ENCODE measurements around the gene PTPN6. TPM values are rescaled to one million over a fixed set of nuclear protein-coding genes. Genes with fewer than 3 reads are reported as not detected.
A peak's percentile ranks its signal among the peaks of the same experiment; 100 is the strongest.

Gene PTPN6
- total RNA-seq, 1 donor from 2014 or later = 15.6 TPM

GRCh38 chr12:6916426-6917200 lies 34.5 kb upstream of the PTPN6 start:
- Mint-ChIP-seq H3K9me3 (no peaks in the 10 kb centered on the region), H3K4me1 (ENCODE audit: unreplicated experiment) (peaks cover 9% of the 10 kb centered on the region), H3K36me3 (peaks cover 7% of the 10 kb centered on the region), H3K27ac (no peak overlapping the region), H3K27me3 (peaks cover 48% of the 10 kb centered on the region), H3K4me3 (no peak overlapping the region)
- no peak for DNase-seq (ENCODE audit: extremely low spot score, unreplicated experiment)
- TF ChIP-seq CTCF (conservative IDR thresholded peaks at IDR 0.05) = no peak

- Mint-ChIP-seq H3K27me3 (peaks cover 40% of the 10 kb centered on the region), H3K27ac (no peak overlapping the region), H3K4me3 (no peak overlapping the region), H3K36me3 (peaks cover 7% of the 10 kb centered on the region), H3K4me1 (ENCODE audit: unreplicated experiment) (peaks cover 9% of the 10 kb centered on the region), H3K9me3 (no peaks in the 10 kb centered on the region)
- TF ChIP-seq CTCF (conservative IDR thresholded peaks at IDR 0.05) = no peak
- DNase-seq (ENCODE audit: extremely low spot score, unreplicated experiment) = no peak
These were observed 33.5 kb upstream of the PTPN6 start for GRCh38 chr12:6917491-6918231.

- Mint-ChIP-seq H3K27ac (no peak overlapping the region), H3K4me1 (ENCODE audit: unreplicated experiment) (peaks cover 12% of the 10 kb centered on the region), H3K36me3 (peaks cover 7% of the 10 kb centered on the region), H3K9me3 (no peaks in the 10 kb centered on the region), H3K27me3 (peaks cover 28% of the 10 kb centered on the region), H3K4me3 (no peak overlapping the region)
- no peak for DNase-seq (ENCODE audit: extremely low spot score, unreplicated experiment)
- no peak for TF ChIP-seq CTCF (conservative IDR thresholded peaks at IDR 0.05)
These were observed 31.6 kb upstream of the PTPN6 start for GRCh38 chr12:6919588-6919987.

GRCh38 chr12:6921539-6921938 lies 29.6 kb upstream of the PTPN6 start:
- no peak for TF ChIP-seq CTCF (conservative IDR thresholded peaks at IDR 0.05)
- Mint-ChIP-seq H3K4me3 (no peak overlapping the region), H3K4me1 (ENCODE audit: unreplicated experiment) (peaks cover 32% of the 10 kb centered on the region), H3K36me3 (peaks cover 7% of the 10 kb centered on the region), H3K9me3 (no peaks in the 10 kb centered on the region), H3K27me3 (peaks cover 8% of the 10 kb centered on the region), H3K27ac (peak overlapping the region; percentile 66)
- no peak for DNase-seq (ENCODE audit: extremely low spot score, unreplicated experiment)

- Mint-ChIP-seq H3K27ac (peak overlapping the region; percentile 66), H3K4me1 (ENCODE audit: unreplicated experiment) (peaks cover 35% of the 10 kb centered on the region), H3K36me3 (peaks cover 3% of the 10 kb centered on the region), H3K9me3 (no peaks in the 10 kb centered on the region), H3K27me3 (peaks cover 3% of the 10 kb centered on the region), H3K4me3 (no peak overlapping the region)
- TF ChIP-seq CTCF (conservative IDR thresholded peaks at IDR 0.05) = no peak
- no peak for DNase-seq (ENCODE audit: extremely low spot score, unreplicated experiment)
These were observed 28.9 kb upstream of the PTPN6 start for GRCh38 chr12:6921996-6922946.

All from type B pancreatic cell (in vitro differentiated cells).